Activated naive CD4-positive, alpha-beta T cell treated with anti-CD3 and anti-CD28 coated beads, Interleukin-2, amount 10 ng/mL, durations not matched to agents 7 days and 5 days (primary cell): ENCODE measurements around the gene FSTL4.

Experiments used
- CTCF ChIA-PET: fragments of 350-600 bp; sonication (Branson Sonifier 250); formaldehyde crosslinking; loops from one replicate; lab custom pipeline; 2021; ENCODE audit warnings: antibody characterized with exemption; lab: Charles Lee
- DNase-seq: peaks from one replicate; pipeline ENCODE4 v3.0.0-alpha.2; 2020
- H3K27ac Mint-ChIP-seq: one replicate; pipeline ENCODE4 v1.8.0; 2021; ENCODE audit warnings: mild to moderate bottlenecking, moderate library complexity, mixed read lengths
- H3K27me3 Mint-ChIP-seq: one replicate; pipeline ENCODE4 v1.8.0; 2021; ENCODE audit warnings: mild to moderate bottlenecking, mixed read lengths
- H3K36me3 Mint-ChIP-seq: one replicate; pipeline ENCODE4 v1.8.0; 2021; ENCODE audit warnings: mixed read lengths
- H3K4me1 Mint-ChIP-seq: one replicate; pipeline ENCODE4 v1.8.0; 2021; ENCODE audit warnings: mixed read lengths
- H3K4me3 Mint-ChIP-seq: one replicate; pipeline ENCODE4 v1.8.0; 2021; ENCODE audit warnings: mild to moderate bottlenecking, moderate library complexity, mixed read lengths
- H3K9me3 Mint-ChIP-seq: one replicate; pipeline ENCODE4 v1.8.0; 2021; ENCODE audit warnings: mixed read lengths

The FSTL4 gene

GRCh38 chr5:133599044-133599443 lies 13.3 kb downstream of the FSTL4 start:
- no peak overlapping the region for H3K27ac Mint-ChIP-seq
- no peak for DNase-seq
- H3K9me3 Mint-ChIP-seq = no peaks in the 10 kb centered on the region
- H3K36me3 Mint-ChIP-seq = no peaks in the 10 kb centered on the region
- H3K4me1 Mint-ChIP-seq = no peaks in the 10 kb centered on the region
- H3K4me3 Mint-ChIP-seq = no peak overlapping the region
- peaks cover 24% of the 10 kb centered on the region for H3K27me3 Mint-ChIP-seq
- CTCF ChIA-PET = no interaction called here

DNA sequence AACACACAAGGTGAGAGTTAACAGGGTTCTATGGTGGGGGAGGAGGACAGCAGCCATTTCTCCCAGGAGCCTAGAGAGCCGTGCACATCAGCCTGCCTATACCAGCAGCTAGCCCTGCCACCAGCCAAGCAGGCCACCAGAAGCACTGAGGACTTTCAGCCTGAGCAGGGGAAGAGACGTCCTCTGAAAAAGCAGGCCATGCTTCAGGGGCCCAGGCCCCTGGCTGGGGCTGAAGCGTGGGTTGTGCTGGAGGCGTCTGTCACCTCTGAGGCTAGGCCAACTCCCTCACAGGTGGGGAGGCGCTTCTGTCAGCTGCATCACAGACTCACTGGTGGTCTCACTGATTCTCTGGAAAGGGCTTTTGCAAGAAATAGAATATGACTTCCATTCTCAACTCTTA lies 16.3 kb downstream of the FSTL4 start:
- H3K4me3 Mint-ChIP-seq = no peak overlapping the region
- no peak overlapping the region for H3K27ac Mint-ChIP-seq

GRCh38 chr5:133595465-133595864 lies 16.9 kb downstream of the FSTL4 start:
- H3K27me3 Mint-ChIP-seq = peaks cover 12% of the 10 kb centered on the region
- CTCF ChIA-PET = no interaction called here
- H3K4me3 Mint-ChIP-seq = no peak overlapping the region
- H3K9me3 Mint-ChIP-seq = no peaks in the 10 kb centered on the region
- no peaks in the 10 kb centered on the region for H3K36me3 Mint-ChIP-seq
- no peaks in the 10 kb centered on the region for H3K4me1 Mint-ChIP-seq
- DNase-seq = no peak
- H3K27ac Mint-ChIP-seq = no peak overlapping the region

More for the DNA sequence above, 16.3 kb downstream of the FSTL4 start:
- Mint-ChIP-seq H3K4me1 (no peaks in the 10 kb centered on the region), H3K27me3 (peaks cover 10% of the 10 kb centered on the region), H3K36me3 (no peaks in the 10 kb centered on the region), H3K9me3 (no peaks in the 10 kb centered on the region)
- no peak for DNase-seq
- CTCF ChIA-PET = no interaction called here

DNA sequence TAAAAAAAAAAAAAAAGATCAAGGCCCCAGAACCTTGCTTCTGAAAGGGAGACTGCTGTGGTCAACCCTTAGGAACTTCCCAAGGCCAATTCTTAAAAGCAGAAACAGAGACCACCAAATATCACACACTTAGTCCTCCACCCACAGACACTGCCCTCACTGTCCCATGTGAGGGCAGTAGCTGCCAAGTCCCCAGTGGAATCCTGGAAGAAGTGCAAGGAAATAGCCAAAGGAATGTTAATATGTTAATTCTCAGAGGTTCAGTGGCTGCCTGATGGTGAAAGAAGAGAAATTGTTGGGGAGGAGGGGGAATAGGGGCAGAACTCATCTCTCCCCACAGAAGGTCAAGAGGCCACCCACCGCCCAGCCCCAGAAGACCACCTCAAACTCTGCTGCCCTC lies 23.1 kb downstream of the FSTL4 start:
- CTCF ChIA-PET = no interaction called here
- H3K27me3 Mint-ChIP-seq = peaks cover 4% of the 10 kb centered on the region
- no peak overlapping the region for H3K4me3 Mint-ChIP-seq
- H3K27ac Mint-ChIP-seq = no peak overlapping the region
- H3K36me3 Mint-ChIP-seq = no peaks in the 10 kb centered on the region
- DNase-seq = no peak
- no peaks in the 10 kb centered on the region for H3K9me3 Mint-ChIP-seq
- H3K4me1 Mint-ChIP-seq = no peaks in the 10 kb centered on the region

GRCh38 chr5:133582971-133583370 lies 29.4 kb downstream of the FSTL4 start:
- Mint-ChIP-seq H3K4me3 (no peak overlapping the region), H3K4me1 (no peaks in the 10 kb centered on the region), H3K9me3 (no peaks in the 10 kb centered on the region), H3K27me3 (peaks cover 8% of the 10 kb centered on the region), H3K36me3 (no peaks in the 10 kb centered on the region), H3K27ac (no peak overlapping the region)
- CTCF ChIA-PET = no interaction called here
- no peak for DNase-seq

DNA sequence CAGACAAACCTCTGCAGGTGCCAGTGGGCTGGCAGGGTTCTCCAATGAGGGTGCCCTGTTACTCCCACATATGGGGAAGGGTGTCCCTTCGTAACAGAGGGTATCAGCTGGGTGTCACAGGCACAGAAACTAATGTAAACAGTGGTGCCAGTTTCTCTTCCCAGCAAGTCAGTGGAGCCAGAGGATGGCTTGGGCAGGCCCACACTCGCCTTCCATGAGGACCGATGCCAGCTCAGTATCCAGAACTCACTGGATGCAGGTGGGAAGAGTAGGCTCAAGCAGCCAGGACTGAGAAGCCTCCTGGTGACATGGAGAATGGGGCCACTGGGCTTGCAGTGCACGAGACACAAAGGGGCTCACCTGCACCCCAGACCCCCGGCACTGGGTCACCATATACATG lies 30.4 kb downstream of the FSTL4 start:
- Mint-ChIP-seq H3K4me3 (no peak overlapping the region), H3K27ac (no peak overlapping the region), H3K9me3 (no peaks in the 10 kb centered on the region), H3K4me1 (no peaks in the 10 kb centered on the region), H3K27me3 (peaks cover 8% of the 10 kb centered on the region), H3K36me3 (no peaks in the 10 kb centered on the region)
- CTCF ChIA-PET = no interaction called here
- DNase-seq = no peak

- CTCF ChIA-PET = no interaction called here
- H3K36me3 Mint-ChIP-seq = no peaks in the 10 kb centered on the region
- peaks cover 8% of the 10 kb centered on the region for H3K27me3 Mint-ChIP-seq
- H3K9me3 Mint-ChIP-seq = no peaks in the 10 kb centered on the region
- no peak overlapping the region for H3K27ac Mint-ChIP-seq
- H3K4me1 Mint-ChIP-seq = no peaks in the 10 kb centered on the region
- no peak overlapping the region for H3K4me3 Mint-ChIP-seq
- no peak for DNase-seq
Observed at GRCh38 chr5:133581348-133581747, 31.0 kb downstream of the FSTL4 start.

DNA sequence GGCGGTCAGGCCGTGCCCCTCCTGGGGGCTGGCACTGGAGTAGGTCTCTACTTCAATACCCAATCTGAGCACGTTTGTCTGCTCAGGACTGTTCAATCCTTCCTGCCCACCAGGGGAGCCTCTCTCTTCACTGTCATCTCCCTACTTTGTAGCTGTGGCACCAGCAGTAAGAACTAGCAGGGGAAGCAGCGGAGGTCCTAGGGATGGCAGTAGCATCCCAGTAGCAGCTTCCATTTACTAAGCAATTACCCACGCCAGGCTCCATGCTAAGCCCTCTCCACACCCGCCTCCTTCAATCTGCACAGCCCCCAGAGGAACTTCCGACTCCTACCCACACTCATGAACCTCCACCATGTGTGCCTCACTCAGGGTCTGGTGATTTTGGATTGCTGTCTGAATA lies 31.7 kb downstream of the FSTL4 start:
- CTCF ChIA-PET = no interaction called here
- H3K4me3 Mint-ChIP-seq = no peak overlapping the region
- H3K27ac Mint-ChIP-seq = no peak overlapping the region
- DNase-seq = no peak
- peaks cover 8% of the 10 kb centered on the region for H3K27me3 Mint-ChIP-seq
- H3K9me3 Mint-ChIP-seq = no peaks in the 10 kb centered on the region
- no peaks in the 10 kb centered on the region for H3K4me1 Mint-ChIP-seq
- H3K36me3 Mint-ChIP-seq = no peaks in the 10 kb centered on the region

GRCh38 chr5:133579766-133580165 lies 32.6 kb downstream of the FSTL4 start:
- CTCF ChIA-PET = no interaction called here

GRCh38 chr5:133569347-133569746 lies 43.0 kb downstream of the FSTL4 start:
- CTCF ChIA-PET = no interaction called here
- DNase-seq = no peak

More at GRCh38 chr5:133579766-133580165, 32.6 kb downstream of the FSTL4 start:
- peaks cover 8% of the 10 kb centered on the region for H3K27me3 Mint-ChIP-seq
- no peak for DNase-seq
- H3K27ac Mint-ChIP-seq = no peak overlapping the region
- H3K9me3 Mint-ChIP-seq = no peaks in the 10 kb centered on the region
- no peaks in the 10 kb centered on the region for H3K4me1 Mint-ChIP-seq
- H3K36me3 Mint-ChIP-seq = no peaks in the 10 kb centered on the region
- no peak overlapping the region for H3K4me3 Mint-ChIP-seq

GRCh38 chr5:133565993-133566392 lies 46.3 kb downstream of the FSTL4 start:
- H3K27me3 Mint-ChIP-seq = peaks cover 12% of the 10 kb centered on the region
- CTCF ChIA-PET = no interaction called here
- no peaks in the 10 kb centered on the region for H3K4me1 Mint-ChIP-seq
- H3K4me3 Mint-ChIP-seq = no peak overlapping the region
- no peak overlapping the region for H3K27ac Mint-ChIP-seq
- no peaks in the 10 kb centered on the region for H3K36me3 Mint-ChIP-seq
- peak; percentile 56 for DNase-seq
- H3K9me3 Mint-ChIP-seq = no peaks in the 10 kb centered on the region

More at GRCh38 chr5:133569347-133569746, 43.0 kb downstream of the FSTL4 start:
- Mint-ChIP-seq H3K27me3 (peaks cover 9% of the 10 kb centered on the region), H3K4me1 (no peaks in the 10 kb centered on the region), H3K9me3 (peaks cover 1% of the 10 kb centered on the region), H3K36me3 (no peaks in the 10 kb centered on the region), H3K27ac (no peak overlapping the region), H3K4me3 (no peak overlapping the region)

GRCh38 chr5:133564921-133565565 lies 47.3 kb downstream of the FSTL4 start:
- no peak for DNase-seq
- CTCF ChIA-PET = no interaction called here
- Mint-ChIP-seq H3K4me1 (no peaks in the 10 kb centered on the region), H3K9me3 (no peaks in the 10 kb centered on the region), H3K27ac (no peak overlapping the region), H3K27me3 (peaks cover 12% of the 10 kb centered on the region), H3K4me3 (no peak overlapping the region), H3K36me3 (no peaks in the 10 kb centered on the region)

DNA sequence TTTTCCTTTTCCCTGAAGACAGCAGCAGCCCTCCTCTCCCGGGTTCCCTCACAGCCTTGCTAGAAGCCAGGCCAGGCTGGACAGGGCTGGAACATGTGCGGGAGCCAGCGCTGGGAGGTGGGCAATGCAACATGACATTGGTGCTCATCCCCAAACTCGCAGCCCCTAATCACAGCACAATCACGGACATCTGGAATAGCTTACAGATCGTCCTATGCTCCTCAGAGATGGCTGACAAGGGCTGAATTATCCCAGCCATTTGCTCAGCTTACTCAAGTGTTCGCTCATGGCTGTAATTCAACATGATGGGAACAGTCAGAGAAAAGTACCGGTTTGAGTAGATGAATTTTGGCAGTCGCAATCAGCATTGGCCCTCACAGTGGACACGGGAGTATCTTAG lies 49.8 kb downstream of the FSTL4 start:
- no peak overlapping the region for H3K4me3 Mint-ChIP-seq
- H3K4me1 Mint-ChIP-seq = no peaks in the 10 kb centered on the region
- H3K27ac Mint-ChIP-seq = no peak overlapping the region
- no peak for DNase-seq
- no peaks in the 10 kb centered on the region for H3K36me3 Mint-ChIP-seq
- H3K27me3 Mint-ChIP-seq = peaks cover 14% of the 10 kb centered on the region
- CTCF ChIA-PET = no interaction called here
- no peaks in the 10 kb centered on the region for H3K9me3 Mint-ChIP-seq

DNA sequence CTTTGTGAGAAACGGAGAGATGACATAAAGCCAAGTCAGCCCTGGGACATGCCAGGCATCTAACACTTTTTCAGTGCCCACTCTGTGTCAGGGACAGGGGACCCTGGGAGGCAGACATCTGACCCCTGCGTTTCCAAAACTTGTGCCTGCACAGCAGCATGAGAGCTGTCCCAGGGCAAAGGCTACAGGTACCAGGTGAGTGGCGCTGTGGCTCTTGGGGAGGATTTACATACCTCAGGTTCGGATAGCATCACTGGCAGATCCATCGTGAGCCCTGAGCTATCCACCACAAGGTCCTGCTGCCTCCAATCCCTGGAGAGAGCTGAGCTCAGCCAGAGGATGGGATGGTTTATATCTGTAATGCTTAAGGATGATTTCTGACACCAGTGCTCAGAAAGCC lies 52.4 kb downstream of the FSTL4 start:
- CTCF ChIA-PET = interaction anchor here (0.9 kb wide), 1 partner anchor 101 kb away, joined by 4 read pairs; no protein-coding TSS in a partner anchor
- Mint-ChIP-seq H3K27me3 (peaks cover 25% of the 10 kb centered on the region), H3K36me3 (no peaks in the 10 kb centered on the region), H3K27ac (no peak overlapping the region), H3K4me3 (no peak overlapping the region), H3K4me1 (no peaks in the 10 kb centered on the region), H3K9me3 (no peaks in the 10 kb centered on the region)
- no peak for DNase-seq

GRCh38 chr5:133556551-133556950 lies 55.8 kb downstream of the FSTL4 start:
- Mint-ChIP-seq H3K36me3 (no peaks in the 10 kb centered on the region), H3K27ac (no peak overlapping the region), H3K9me3 (no peaks in the 10 kb centered on the region), H3K4me1 (no peaks in the 10 kb centered on the region), H3K4me3 (no peak overlapping the region), H3K27me3 (peaks cover 48% of the 10 kb centered on the region)
- no peak for DNase-seq
- CTCF ChIA-PET = interaction anchor here (1.5 kb wide), 1 partner anchor 54 kb away, joined by 5 read pairs; no protein-coding TSS in a partner anchor
